SK-N-SH (cell line): ENCODE measurements around the gene HTRA2.

ENCODE experiments used
- EP300 ChIP-seq, 2 experiments: IDR thresholded peaks; 2 replicates each; pipeline versions ENCODE4 v1.4.0 to v1.6.1; 2012; ENCODE audit warnings: borderline replicate concordance in 1 of 2, low read depth in 1 of 2, low read length in 1 of 2
- EZH2phosphoT487 ChIP-seq: fragments of 200-600 bp; sonication (generic); IDR thresholded peaks from 2 replicates; pipeline ENCODE4 v1.6.1; 2017; ENCODE audit warnings: low read depth, mixed run types, mild to moderate bottlenecking, antibody characterized with exemption, moderate library complexity, borderline replicate concordance
- RCOR1 ChIP-seq: fragments of 150-350 bp; IDR thresholded peaks from 2 replicates; pipeline ENCODE4 v1.6.1; 2017; ENCODE audit warnings: antibody characterized with exemption, low read length

DNA sequence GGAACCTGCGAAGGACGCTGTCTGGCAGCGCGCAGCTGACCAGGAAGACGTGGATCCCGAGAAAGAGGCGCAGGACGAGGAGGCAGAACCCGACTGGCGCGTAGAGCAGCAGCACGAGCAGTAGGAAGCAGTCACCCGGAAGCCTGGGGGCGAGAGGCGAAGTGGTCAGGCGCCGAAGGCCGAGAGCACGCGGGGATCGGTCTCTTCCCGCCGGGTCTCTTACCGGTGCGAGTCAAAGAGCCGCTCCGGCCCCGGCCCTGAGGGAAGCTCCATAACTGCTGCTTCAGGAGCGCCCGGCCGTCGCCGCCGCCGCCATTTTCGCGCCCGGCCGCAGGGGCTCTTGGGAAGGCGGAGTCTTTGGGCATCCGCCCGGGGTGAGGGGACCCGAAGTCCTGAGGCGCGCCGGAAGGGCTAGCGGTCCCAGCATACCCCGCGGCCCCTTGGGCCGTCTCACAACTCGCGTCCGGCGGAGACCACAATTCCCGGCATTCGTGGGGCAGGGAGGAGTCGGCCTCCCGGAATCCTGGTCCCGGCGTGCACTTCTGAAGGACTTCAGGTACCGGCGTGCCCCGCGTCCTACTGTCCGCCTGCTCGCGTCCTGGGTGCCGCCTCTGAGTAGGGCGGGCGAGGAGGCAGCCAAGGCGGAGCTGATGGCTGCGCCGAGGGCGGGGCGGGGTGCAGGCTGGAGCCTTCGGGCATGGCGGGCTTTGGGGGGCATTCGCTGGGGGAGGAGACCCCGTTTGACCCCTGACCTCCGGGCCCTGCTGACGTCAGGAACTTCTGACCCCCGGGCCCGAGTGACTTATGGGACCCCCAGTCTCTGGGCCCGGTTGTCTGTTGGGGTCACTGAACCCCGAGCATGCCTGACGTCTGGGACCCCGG lies at the start of gene HTRA2, which contains the start of gene AUP1:
- TF ChIP-seq RCOR1 (no peak), EP300 (IDR thresholded peaks at IDR 0.05; ENCODE audit: borderline replicate concordance in 1 of 2, low read depth in 1 of 2, low read length in 1 of 2) (no peak), EZH2phosphoT487 (no peak)
